ENCODE results near the gene FAM200C.
A peak's percentile ranks its signal among the peaks of the same experiment; 100 is the strongest.

FAM200C gene

GRCh38 chr5:160419458-160420330 lies 19.8 kb upstream of the FAM200C start:
- H3K27me3 ChIP-seq (ENCODE audit: insufficient read depth, low read length): no peaks in the 10 kb centered on the region
- peak overlapping the region; percentile 90 for H3K9ac ChIP-seq (ENCODE audit: low read depth, low read length)
- H3K9me3 ChIP-seq (ENCODE audit: insufficient read depth, low read depth, low read length): no peaks in the 10 kb centered on the region
- H3K36me3 ChIP-seq (ENCODE audit: insufficient read depth, low read length): peaks cover 29% of the 10 kb centered on the region
- H3K4me3 ChIP-seq (ENCODE audit: low read length): peak overlapping the region; percentile 79
- 62% methylated on average over 7 of the region's 11 CpGs for WGBS
- peaks cover 34% of the 10 kb centered on the region for H3K4me1 ChIP-seq (ENCODE audit: insufficient read depth, low read length)
- peak overlapping the region; percentile 70 for H3K27ac ChIP-seq (ENCODE audit: low read depth, low read length)

- 1% methylated on average over 48 of the region's 48 CpGs for WGBS
- H3K4me3 ChIP-seq (ENCODE audit: low read length): peak within 1 kb of the TSS; percentile 79
Measured at GRCh38 chr5:160418561-160419457, 19.0 kb upstream of the FAM200C start, which contains the start of gene SLU7. Gene SLU7, minus strand, starts transcription at chr5:160419081. Its CDS starts 3,787 bp downstream, at chr5:160415294.

GRCh38 chr5:160398806-160399205 lies 1.0 kb downstream of the FAM200C start:
- no CpG with 5 or more reads among the region's 4 CpGs for WGBS
- H3K27me3 ChIP-seq (ENCODE audit: insufficient read depth, low read length): no peaks in the 10 kb centered on the region
- no peaks in the 10 kb centered on the region for H3K9me3 ChIP-seq (ENCODE audit: insufficient read depth, low read depth, low read length)
- H3K36me3 ChIP-seq (ENCODE audit: insufficient read depth, low read length): peaks cover 25% of the 10 kb centered on the region
- H3K4me1 ChIP-seq (ENCODE audit: insufficient read depth, low read length): peaks cover 17% of the 10 kb centered on the region; the same call in 1 of the 2 replicates
- H3K4me3 ChIP-seq (ENCODE audit: low read length): peak overlapping the region; percentile 90
- no peak overlapping the region for H3K27ac ChIP-seq (ENCODE audit: low read depth, low read length)
- H3K9ac ChIP-seq (ENCODE audit: low read depth, low read length): peak overlapping the region; percentile 99

More at GRCh38 chr5:160418561-160419457, 19.0 kb upstream of the FAM200C start, which contains the start of gene SLU7:
- H3K27ac ChIP-seq (ENCODE audit: low read depth, low read length): peak within 1 kb of the TSS; percentile 70
- H3K36me3 ChIP-seq (ENCODE audit: insufficient read depth, low read length): peaks cover 29% of the 10 kb centered on the region
- H3K4me1 ChIP-seq (ENCODE audit: insufficient read depth, low read length): peaks cover 34% of the 10 kb centered on the region
- peak within 1 kb of the TSS; percentile 90 for H3K9ac ChIP-seq (ENCODE audit: low read depth, low read length)
- H3K9me3 ChIP-seq (ENCODE audit: insufficient read depth, low read depth, low read length): no peaks in the 10 kb centered on the region
- H3K27me3 ChIP-seq (ENCODE audit: insufficient read depth, low read length): no peaks in the 10 kb centered on the region

- whole genome bisulfite sequencing: no CpG with 5 or more reads among the region's 1 CpG
- peak overlapping the region; percentile 34; the same call in 1 of the 2 replicates for H3K9ac ChIP-seq (ENCODE audit: low read depth, low read length)
Measured at GRCh38 chr5:160397492-160397891, 2.4 kb downstream of the FAM200C start.

GRCh38 chr5:160395111-160395510 lies 4.7 kb downstream of the FAM200C start:
- Histone ChIP-seq H3K9me3 (ENCODE audit: insufficient read depth, low read depth, low read length) (no peaks in the 10 kb centered on the region), H3K9ac (ENCODE audit: low read depth, low read length) (no peak overlapping the region), H3K36me3 (ENCODE audit: insufficient read depth, low read length) (peaks cover 6% of the 10 kb centered on the region; the same call in 1 of the 2 replicates), H3K27ac (ENCODE audit: low read depth, low read length) (no peak overlapping the region), H3K27me3 (ENCODE audit: insufficient read depth, low read length) (no peaks in the 10 kb centered on the region), H3K4me3 (ENCODE audit: low read length) (no peak overlapping the region), H3K4me1 (ENCODE audit: insufficient read depth, low read length) (peaks cover 14% of the 10 kb centered on the region; the same call in 1 of the 2 replicates)
- 97% methylated on average over 7 of the region's 7 CpGs for WGBS

More at GRCh38 chr5:160397492-160397891, 2.4 kb downstream of the FAM200C start:
- Histone ChIP-seq H3K4me1 (ENCODE audit: insufficient read depth, low read length) (peaks cover 17% of the 10 kb centered on the region; the same call in 1 of the 2 replicates), H3K9me3 (ENCODE audit: insufficient read depth, low read depth, low read length) (no peaks in the 10 kb centered on the region), H3K27me3 (ENCODE audit: insufficient read depth, low read length) (no peaks in the 10 kb centered on the region), H3K4me3 (ENCODE audit: low read length) (no peak overlapping the region), H3K36me3 (ENCODE audit: insufficient read depth, low read length) (peaks cover 14% of the 10 kb centered on the region), H3K27ac (ENCODE audit: low read depth, low read length) (no peak overlapping the region)

- H3K9ac ChIP-seq (ENCODE audit: low read depth, low read length): no peak overlapping the region
- 83% methylated on average over 8 of the region's 8 CpGs for WGBS
- H3K27me3 ChIP-seq (ENCODE audit: insufficient read depth, low read length): no peaks in the 10 kb centered on the region
- peaks cover 6% of the 10 kb centered on the region; the same call in 1 of the 2 replicates for H3K36me3 ChIP-seq (ENCODE audit: insufficient read depth, low read length)
- H3K4me3 ChIP-seq (ENCODE audit: low read length): no peak overlapping the region
- peaks cover 7% of the 10 kb centered on the region; the same call in 1 of the 2 replicates for H3K9me3 ChIP-seq (ENCODE audit: insufficient read depth, low read depth, low read length)
- no peak overlapping the region for H3K27ac ChIP-seq (ENCODE audit: low read depth, low read length)
- H3K4me1 ChIP-seq (ENCODE audit: insufficient read depth, low read length): no peaks in the 10 kb centered on the region
Measured at GRCh38 chr5:160390787-160391696, 8.8 kb downstream of the FAM200C start.

GRCh38 chr5:160387445-160387844 lies 12.4 kb downstream of the FAM200C start:
- Histone ChIP-seq H3K4me1 (ENCODE audit: insufficient read depth, low read length) (no peaks in the 10 kb centered on the region), H3K27ac (ENCODE audit: low read depth, low read length) (no peak overlapping the region), H3K27me3 (ENCODE audit: insufficient read depth, low read length) (no peaks in the 10 kb centered on the region), H3K9ac (ENCODE audit: low read depth, low read length) (no peak overlapping the region), H3K9me3 (ENCODE audit: insufficient read depth, low read depth, low read length) (peaks cover 7% of the 10 kb centered on the region; the same call in 1 of the 2 replicates), H3K36me3 (ENCODE audit: insufficient read depth, low read length) (no peaks in the 10 kb centered on the region), H3K4me3 (ENCODE audit: low read length) (no peak overlapping the region)
- 100% methylated on average over 1 of the region's 1 CpG for WGBS

GRCh38 chr5:160385496-160385895 lies 14.4 kb downstream of the FAM200C start:
- Histone ChIP-seq H3K27ac (ENCODE audit: low read depth, low read length) (no peak overlapping the region), H3K36me3 (ENCODE audit: insufficient read depth, low read length) (no peaks in the 10 kb centered on the region), H3K9me3 (ENCODE audit: insufficient read depth, low read depth, low read length) (peaks cover 7% of the 10 kb centered on the region; the same call in 1 of the 2 replicates), H3K4me1 (ENCODE audit: insufficient read depth, low read length) (no peaks in the 10 kb centered on the region), H3K4me3 (ENCODE audit: low read length) (no peak overlapping the region), H3K27me3 (ENCODE audit: insufficient read depth, low read length) (no peaks in the 10 kb centered on the region), H3K9ac (ENCODE audit: low read depth, low read length) (no peak overlapping the region)

GRCh38 chr5:160384681-160385080 lies 15.2 kb downstream of the FAM200C start:
- 100% methylated on average over 1 of the region's 1 CpG for WGBS
- H3K27ac ChIP-seq (ENCODE audit: low read depth, low read length): no peak overlapping the region
- H3K9me3 ChIP-seq (ENCODE audit: insufficient read depth, low read depth, low read length): peaks cover 7% of the 10 kb centered on the region; the same call in 1 of the 2 replicates
- H3K4me1 ChIP-seq (ENCODE audit: insufficient read depth, low read length): 0 out of 2 replicates have a peak, but pooled peaks cover 7% of the 10 kb centered on the region
- H3K36me3 ChIP-seq (ENCODE audit: insufficient read depth, low read length): no peaks in the 10 kb centered on the region
- H3K9ac ChIP-seq (ENCODE audit: low read depth, low read length): no peak overlapping the region
- no peak overlapping the region for H3K4me3 ChIP-seq (ENCODE audit: low read length)
- no peaks in the 10 kb centered on the region for H3K27me3 ChIP-seq (ENCODE audit: insufficient read depth, low read length)

GRCh38 chr5:160382346-160382745 lies 17.5 kb downstream of the FAM200C start:
- Histone ChIP-seq H3K27ac (ENCODE audit: low read depth, low read length) (no peak overlapping the region), H3K9ac (ENCODE audit: low read depth, low read length) (no peak overlapping the region), H3K36me3 (ENCODE audit: insufficient read depth, low read length) (no peaks in the 10 kb centered on the region), H3K4me1 (ENCODE audit: insufficient read depth, low read length) (0 out of 2 replicates have a peak, but pooled peaks cover 7% of the 10 kb centered on the region), H3K9me3 (ENCODE audit: insufficient read depth, low read depth, low read length) (peaks cover 1% of the 10 kb centered on the region; the same call in 1 of the 2 replicates), H3K27me3 (ENCODE audit: insufficient read depth, low read length) (no peaks in the 10 kb centered on the region), H3K4me3 (ENCODE audit: low read length) (no peak overlapping the region)
- WGBS: 86% methylated on average over 3 of the region's 3 CpGs

Data from HUES64 (cell line).